DND-41 (cell line): ENCODE results near the gene NKAIN2.

ENCODE experiments used
- ATAC-seq: fragments of 200-7000 bp; cut with Tn5 transposase; 3 replicates; pipeline ENCODE4 v1.9.1; 2021; ENCODE audit warnings: low read depth; ENCODE audit not compliant: insufficient read depth
- DNase-seq: peaks from one replicate; pipeline ENCODE4 v3.0.0-alpha.2; 2020
- H2AFZ ChIP-seq: 2 replicates; pipeline ENCODE4 v1.6.0; 2012; ENCODE audit warnings: low read depth, low read length
- H3K27ac ChIP-seq: 2 replicates; pipeline ENCODE4 v1.5.1; 2012; ENCODE audit warnings: low read length, inconsistent platforms
- H3K27me3 ChIP-seq: fragments of 200-600 bp; sonication (generic); 2 replicates; pipeline ENCODE4 v1.6.0; 2012; ENCODE audit warnings: low read length, mild to moderate bottlenecking, inconsistent platforms; ENCODE audit not compliant: insufficient read depth, poor library complexity
- H3K36me3 ChIP-seq: 2 replicates; pipeline ENCODE4 v1.5.1; 2012; ENCODE audit warnings: low read length, inconsistent platforms; ENCODE audit not compliant: insufficient read depth
- H3K4me1 ChIP-seq: 2 replicates; pipeline ENCODE4 v1.5.1; 2012; ENCODE audit warnings: mild to moderate bottlenecking, low read length; ENCODE audit not compliant: insufficient read depth
- H3K4me2 ChIP-seq: 2 replicates; pipeline ENCODE4 v1.6.0; 2012; ENCODE audit warnings: mild to moderate bottlenecking, moderate library complexity, low read length, inconsistent platforms; ENCODE audit not compliant: insufficient read depth
- H3K4me3 ChIP-seq, 2 experiments: fragments of 200-600 bp in 1 of 2; shearing (Covaris generic) in 1 of 2; 2 replicates each; pipeline ENCODE4 v1.5.1; 2012 to 2016; ENCODE audit warnings: inconsistent platforms in 2 of 2, low read length in 2 of 2, mild to moderate bottlenecking in 2 of 2, low read depth in 1 of 2, moderate library complexity in 1 of 2
- H3K79me2 ChIP-seq: 2 replicates; pipeline ENCODE4 v1.6.0; 2012; ENCODE audit warnings: low read length, inconsistent platforms; ENCODE audit not compliant: insufficient read depth
- H3K9ac ChIP-seq: 2 replicates; pipeline ENCODE4 v1.6.0; 2012; ENCODE audit warnings: low read depth, mild to moderate bottlenecking, inconsistent platforms, low read length, moderate library complexity
- H3K9me3 ChIP-seq: 2 replicates; pipeline ENCODE4 v1.5.1; 2012; ENCODE audit warnings: low read length, moderate library complexity, mild to moderate bottlenecking, inconsistent platforms; ENCODE audit not compliant: insufficient read depth, severe bottlenecking
- H4K20me1 ChIP-seq: 2 replicates; pipeline ENCODE4 v1.6.0; 2012; ENCODE audit warnings: low read length; ENCODE audit not compliant: insufficient read depth
- CTCF ChIP-seq: IDR thresholded peaks from 2 replicates; pipeline ENCODE4 v1.5.1; 2012; ENCODE audit warnings: borderline replicate concordance, low read length, moderate library complexity, mild to moderate bottlenecking; ENCODE audit not compliant: poor library complexity, severe bottlenecking; ENCODE audit errors: extremely low read depth
- EZH2 ChIP-seq: IDR thresholded peaks from 3 replicates; pipeline ENCODE4 v1.6.1; 2012; ENCODE audit warnings: borderline replicate concordance, low read depth, mild to moderate bottlenecking, moderate library complexity, low read length, inconsistent platforms; ENCODE audit not compliant: severe bottlenecking

NKAIN2 gene

GRCh38 chr6:124823240-124824111 is 1019.8 kb downstream of the NKAIN2 start:
- Histone ChIP-seq H3K79me2 (no peaks in the 10 kb centered on the region), H3K4me2 (no peak overlapping the region), H2AFZ (no peak overlapping the region), H3K4me3 (no peak overlapping the region), H3K9ac (no peak overlapping the region), H3K27ac (no peak overlapping the region), H3K4me1 (no peaks in the 10 kb centered on the region), H3K36me3 (no peaks in the 10 kb centered on the region), H4K20me1 (no peaks in the 10 kb centered on the region), H3K9me3 (no peaks in the 10 kb centered on the region), H3K27me3 (no peaks in the 10 kb centered on the region)
- no peak for TF ChIP-seq EZH2
- ATAC-seq = no peak
- no peak for DNase-seq

DNA sequence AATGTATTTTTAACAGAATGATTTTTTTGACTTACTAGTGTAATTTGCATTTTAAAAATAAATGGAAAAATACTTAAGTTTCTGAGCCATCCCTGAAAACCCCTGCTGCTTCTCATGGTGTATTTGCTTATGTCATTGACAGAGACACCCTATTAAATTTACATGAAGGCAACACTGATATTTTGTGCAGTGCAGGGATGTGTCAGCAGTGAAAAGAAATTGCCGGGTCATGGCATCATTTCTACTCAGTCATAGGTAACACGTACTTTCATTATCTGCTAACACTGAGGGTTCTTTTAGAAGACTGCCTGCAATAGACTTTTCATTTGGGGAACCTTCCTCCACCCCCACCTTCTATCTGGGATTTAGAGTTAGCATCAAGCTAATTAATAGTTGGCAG is 1021.9 kb downstream of the NKAIN2 start:
- DNase-seq = no peak

DNA sequence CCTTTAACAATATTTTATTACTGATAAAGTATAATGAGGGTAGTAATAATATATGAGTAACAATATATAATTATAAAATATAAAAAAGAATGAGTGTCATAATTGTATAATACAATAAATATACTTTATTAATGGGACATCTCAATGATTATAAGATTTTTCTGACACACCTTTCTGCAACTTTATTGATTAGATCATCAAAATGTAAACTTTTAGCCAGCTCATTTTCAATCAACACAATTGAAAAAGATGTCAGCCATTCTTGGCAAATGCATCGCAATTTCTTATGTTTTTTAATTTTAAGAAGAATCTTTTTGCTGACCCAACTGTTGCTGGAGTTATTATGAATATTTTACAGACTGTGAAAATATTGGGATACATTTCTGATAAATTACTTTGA is 1026.2 kb downstream of the NKAIN2 start:
- H3K4me3 ChIP-seq = no peak overlapping the region
- H3K27ac ChIP-seq = no peak overlapping the region
- no peak overlapping the region for H3K9ac ChIP-seq
- H3K27me3 ChIP-seq = no peaks in the 10 kb centered on the region
- H2AFZ ChIP-seq = no peak overlapping the region
- no peak for ATAC-seq
- no peak for DNase-seq
- H4K20me1 ChIP-seq = no peaks in the 10 kb centered on the region
- no peaks in the 10 kb centered on the region for H3K79me2 ChIP-seq
- no peaks in the 10 kb centered on the region for H3K36me3 ChIP-seq
- H3K9me3 ChIP-seq = no peaks in the 10 kb centered on the region
- no peaks in the 10 kb centered on the region for H3K4me1 ChIP-seq
- no peak for TF ChIP-seq EZH2
- no peak for TF ChIP-seq CTCF
- H3K4me2 ChIP-seq = no peak overlapping the region

More for the DNA sequence above, 1021.9 kb downstream of the NKAIN2 start:
- ATAC-seq = no peak
- Histone ChIP-seq H3K9ac (no peak overlapping the region), H3K79me2 (no peaks in the 10 kb centered on the region), H4K20me1 (no peaks in the 10 kb centered on the region), H3K4me2 (no peak overlapping the region), H2AFZ (no peak overlapping the region), H3K36me3 (no peaks in the 10 kb centered on the region), H3K27ac (no peak overlapping the region), H3K4me3 (no peak overlapping the region), H3K9me3 (no peaks in the 10 kb centered on the region), H3K4me1 (no peaks in the 10 kb centered on the region), H3K27me3 (no peaks in the 10 kb centered on the region)
- TF ChIP-seq CTCF (no peak), EZH2 (no peak)

GRCh38 chr6:124830506-124830905 is 1026.8 kb downstream of the NKAIN2 start:
- TF ChIP-seq CTCF (no peak), EZH2 (no peak)
- ATAC-seq = no peak
- H3K27me3 ChIP-seq = no peaks in the 10 kb centered on the region

More at GRCh38 chr6:124830506-124830905, 1026.8 kb downstream of the NKAIN2 start:
- H2AFZ ChIP-seq = no peak overlapping the region
- H3K4me1 ChIP-seq = no peaks in the 10 kb centered on the region
- H3K4me2 ChIP-seq = no peak overlapping the region
- no peaks in the 10 kb centered on the region for H3K9me3 ChIP-seq
- H3K9ac ChIP-seq = no peak overlapping the region
- no peak overlapping the region for H3K27ac ChIP-seq
- no peaks in the 10 kb centered on the region for H4K20me1 ChIP-seq
- H3K36me3 ChIP-seq = no peaks in the 10 kb centered on the region
- H3K79me2 ChIP-seq = no peaks in the 10 kb centered on the region
- no peak overlapping the region for H3K4me3 ChIP-seq
- DNase-seq = no peak
